Spleen (tissue), 11 donors: ENCODE results near the gene GJA1. TPM values are rescaled to one million over a fixed set of nuclear protein-coding genes. Genes with fewer than 3 reads are reported as not detected.
"Not testable (repeated sequence)": the region's sequence is repeated elsewhere in the genome, so short reads cannot be mapped to it uniquely, and the experiment has no call there.

Source experiments
- DNase-seq: peaks from one replicate; pipeline ENCODE4 v3.0.0-alpha.2; 2020
- H3K27ac ChIP-seq, 8 donors: fragments of 200-600 bp; sonication (generic) in 7 of 8; 1 replicate in 4 of 8; 2 replicates in 4 of 8; pipeline versions ENCODE4 v1.5.0 to v1.8.0; 2016 to 2021; ENCODE audit warnings: inconsistent platforms in 4 of 8, mild to moderate bottlenecking in 4 of 8, moderate library complexity in 1 of 8
- H3K27me3 ChIP-seq, 7 donors: fragments of 200-600 bp; sonication (generic) in 6 of 7; replicated peaks in 1 of 7; 1 replicate in 4 of 7; 2 replicates in 3 of 7; pipeline versions ENCODE4 v1.5.0 to v1.8.0; 2016 to 2021; ENCODE audit warnings: inconsistent platforms in 3 of 7, mild to moderate bottlenecking in 1 of 7
- H3K36me3 ChIP-seq, 6 donors: fragments of 200-600 bp; sonication (generic) in 5 of 6; 1 replicate in 4 of 6; 2 replicates in 2 of 6; pipeline versions ENCODE4 v1.5.0 to v1.8.0; 2016 to 2021; ENCODE audit warnings: inconsistent platforms in 2 of 6
- H3K4me1 ChIP-seq, 6 donors: fragments of 200-600 bp; sonication (generic) in 5 of 6; 1 replicate in 3 of 6; 2 replicates in 3 of 6; pipeline versions ENCODE4 v1.5.0 to v1.8.0; 2016 to 2021; ENCODE audit warnings: inconsistent platforms in 3 of 6
- H3K4me3 ChIP-seq, 8 donors: fragments of 200-600 bp; sonication (generic) in 7 of 8; 1 replicate in 4 of 8; 2 replicates in 4 of 8; pipeline versions ENCODE4 v1.5.0 to v1.8.0; 2016 to 2021; ENCODE audit warnings: inconsistent platforms in 4 of 8, mild to moderate bottlenecking in 4 of 8, moderate library complexity in 2 of 8
- H3K9me3 ChIP-seq, 8 donors: fragments of 200-600 bp; sonication (generic) in 7 of 8; 1 replicate in 4 of 8; 2 replicates in 4 of 8; pipeline versions ENCODE4 v1.5.0 to v1.8.0; 2016 to 2021; ENCODE audit warnings: inconsistent platforms in 4 of 8
- CTCF ChIP-seq, 11 experiments: fragments of 200-600 bp in 7 of 11; fragments of 450-650 bp in 4 of 11; sonication (generic) in 4 of 11; IDR thresholded peaks in 8 of 11; conservative IDR thresholded peaks in 3 of 11; 1 replicate in 7 of 11; 2 replicates in 4 of 11; pipeline versions ENCODE4 v1.4.0 to v1.8.0; 2016 to 2021; ENCODE audit warnings: antibody characterized with exemption in 11 of 11, inconsistent platforms in 4 of 11, mild to moderate bottlenecking in 1 of 11
- POLR2A ChIP-seq, 3 donors: fragments of 450-650 bp; IDR thresholded peaks; one replicate each; pipeline ENCODE4 v1.5.1; 2017; ENCODE audit warnings: antibody characterized with exemption in 3 of 3, mild to moderate bottlenecking in 1 of 3
- POLR2AphosphoS5 ChIP-seq, 3 donors: sonication (generic); formaldehyde crosslinking; IDR thresholded peaks; one replicate each; pipeline ENCODE4 v1.5.1; 2017; ENCODE audit warnings: antibody characterized with exemption in 3 of 3
- WGBS, 5 donors: extraction: QIAGEN DNeasy Blood & Tissue Kit in 3 of 5; methylation state at CpG; one replicate each; pipeline versions ENCODE4 v1.1.5 to v1.1.7; 2013 to 2018; 5-methylcytosine and 5-hydroxymethylcytosine counted together
- intact Hi-C: fragments of 100-400 bp; cut with DNase I; formaldehyde crosslinking; loops from one replicate; pipeline ENCODE4 v1.15.0; 2023; ENCODE audit warnings: low total_unique reads
- polyA plus RNA-seq, 3 donors: library from polyadenylated mRNA; stranded (reverse); fragments of 200-250 nt; gene quantifications; one replicate each; pipeline ENCODE4 v1.2.1, GENCODE V29; 2013
- total RNA-seq, 7 donors: library from RNA; depleted of rRNA in 3 of 7; stranded (reverse); fragments of >200 nt in 3 of 7; fragmentation: NEBNext Ultra II Directional in 4 of 7; extraction: Animal tissue kit (Norgen Biotek cat#: 25700) in 4 of 7; gene quantifications; one replicate each; pipeline versions ENCODE4 v1.1.0 to v1.2.1, GENCODE V29; 2016 to 2021
- donor health status: healthy with polysubstance abuse.
- donor health status: DM: no; HTN: no; CAD: no; lungs with moderate emphysema.
- donor health status: DM: no; HTN: no; CAD: no.
- donor health status: Bipolar disorder and iron deficiency.
- donor health status: healthy.
- donor health status: DM: no; HTN: no; CAD: no.
- donor health status: DM: yes; HTN: yes; CAD: no.

GJA1 gene
- total and polyA plus RNA-seq, 10 donors = 1.3 to 8.1 (median 3.2) TPM

GRCh38 chr6:121395736-121396135 is 39.7 kb upstream of the GJA1 start:
- DNase-seq = no peak
- Histone ChIP-seq H3K4me1 (no peaks in the 10 kb centered on the region), H3K9me3 (no peaks in the 10 kb centered on the region), H3K36me3 (no peaks in the 10 kb centered on the region), H3K27ac (no peak overlapping the region), H3K27me3 (no peaks in the 10 kb centered on the region), H3K4me3 (no peak overlapping the region)
- intact Hi-C loops = no loop called here
- 64 to 86% (median 75%) methylated on average over 4 of the region's 4 CpGs for WGBS, 5 donors
- no peak for TF ChIP-seq POLR2A (IDR thresholded peaks at IDR 0.05)
- TF ChIP-seq POLR2AphosphoS5 (IDR thresholded peaks at IDR 0.05) = no peak
- TF ChIP-seq CTCF (IDR thresholded peaks at IDR 0.05 in 8 of 11, conservative IDR thresholded peaks at IDR 0.05 in 3 of 11) = no peak

GRCh38 chr6:121397188-121397587 is 38.3 kb upstream of the GJA1 start:
- H3K9me3 ChIP-seq, H3K36me3 ChIP-seq, H3K4me1 ChIP-seq, H3K4me3 ChIP-seq, intact Hi-C loops, H3K27me3 ChIP-seq, H3K27ac ChIP-seq, DNase-seq: not testable (repeated sequence)
- WGBS, 5 donors = 85 to 93% (median 85%) methylated on average over 6 of the region's 6 CpGs

- intact Hi-C loops = no loop called here
- no peak for DNase-seq
- no peak overlapping the region for H3K27ac ChIP-seq
- H3K9me3 ChIP-seq = no peaks in the 10 kb centered on the region
- no peaks in the 10 kb centered on the region for H3K4me1 ChIP-seq
- no peak overlapping the region for H3K4me3 ChIP-seq
- no peaks in the 10 kb centered on the region for H3K36me3 ChIP-seq
- TF ChIP-seq POLR2A (IDR thresholded peaks at IDR 0.05) (no peak), POLR2AphosphoS5 (IDR thresholded peaks at IDR 0.05) (no peak), CTCF (IDR thresholded peaks at IDR 0.05 in 8 of 11, conservative IDR thresholded peaks at IDR 0.05 in 3 of 11) (no peak)
- no peaks in the 10 kb centered on the region for H3K27me3 ChIP-seq
- WGBS, 5 donors = 61 to 82% (median 73%) methylated on average over 2 of the region's 2 CpGs
Measured at GRCh38 chr6:121398127-121398526, 37.3 kb upstream of the GJA1 start.

- TF ChIP-seq POLR2AphosphoS5 (IDR thresholded peaks at IDR 0.05) (no peak), POLR2A (IDR thresholded peaks at IDR 0.05) (no peak), CTCF (IDR thresholded peaks at IDR 0.05 in 8 of 11, conservative IDR thresholded peaks at IDR 0.05 in 3 of 11) (no peak)
- no peak for DNase-seq
- no peaks in the 10 kb centered on the region for H3K9me3 ChIP-seq
- no peaks in the 10 kb centered on the region for H3K4me1 ChIP-seq
- 75 to 88% (median 78%) methylated on average over 2 of the region's 2 CpGs for WGBS, 5 donors
- H3K27ac ChIP-seq = no peak overlapping the region
- intact Hi-C loops = no loop called here
- H3K36me3 ChIP-seq = no peaks in the 10 kb centered on the region
- H3K4me3 ChIP-seq = no peak overlapping the region
- no peaks in the 10 kb centered on the region for H3K27me3 ChIP-seq
Measured at GRCh38 chr6:121399966-121400365, 35.5 kb upstream of the GJA1 start.

- H3K4me1 ChIP-seq = no peaks in the 10 kb centered on the region
- H3K27me3 ChIP-seq = peaks cover 0 to 8% (median 0%) of the 10 kb centered on the region in 7 donors
- H3K36me3 ChIP-seq = no peaks in the 10 kb centered on the region
- H3K27ac ChIP-seq = no peak overlapping the region
- H3K9me3 ChIP-seq = no peaks in the 10 kb centered on the region
- TF ChIP-seq POLR2A (IDR thresholded peaks at IDR 0.05) (no peak), POLR2AphosphoS5 (IDR thresholded peaks at IDR 0.05) (no peak), CTCF (IDR thresholded peaks at IDR 0.05 in 8 of 11, conservative IDR thresholded peaks at IDR 0.05 in 3 of 11) (no peak)
- H3K4me3 ChIP-seq = no peak overlapping the region
- 87 to 98% (median 91%) methylated on average over 2 of the region's 2 CpGs for WGBS, 5 donors
- DNase-seq = no peak
- intact Hi-C loops = no loop called here
Measured at GRCh38 chr6:121403964-121404363, 31.5 kb upstream of the GJA1 start.
